Transverse colon (tissue), 4 donors: Measurements from ENCODE around the gene ACACA. TPM values are rescaled to one million over a fixed set of nuclear protein-coding genes. Genes with fewer than 3 reads are reported as not detected.
"Not testable (repeated sequence)": the region's sequence is repeated elsewhere in the genome, so short reads cannot be mapped to it uniquely, and the experiment has no call there.

Experiments
- DNase-seq: peaks from one replicate; pipeline ENCODE4 v3.0.0-alpha.2; 2019
- H3K27ac ChIP-seq, 4 donors: fragments of 200-600 bp; sonication (generic); 2 replicates each; pipeline ENCODE4 v1.5.1; 2016 to 2018; ENCODE audit warnings: inconsistent platforms in 4 of 4
- H3K27me3 ChIP-seq: fragments of 200-600 bp; sonication (generic); 2 replicates; pipeline ENCODE4 v1.5.1; 2017; ENCODE audit warnings: inconsistent platforms
- H3K36me3 ChIP-seq, 4 donors: fragments of 200-600 bp; sonication (generic); 2 replicates each; pipeline ENCODE4 v1.5.1; 2017 to 2019; ENCODE audit warnings: inconsistent platforms in 4 of 4
- H3K4me1 ChIP-seq, 4 donors: fragments of 200-600 bp; sonication (generic); 2 replicates each; pipeline ENCODE4 v1.5.1; 2017 to 2020; ENCODE audit warnings: inconsistent platforms in 4 of 4
- H3K4me3 ChIP-seq, 4 donors: fragments of 200-600 bp; sonication (generic); 1 replicate in 1 of 4; 2 replicates in 3 of 4; pipeline versions ENCODE4 v1.5.1 to v1.6.1; 2017 to 2019; ENCODE audit warnings: inconsistent platforms in 4 of 4
- H3K9me3 ChIP-seq, 2 donors: fragments of 200-600 bp; sonication (generic); 2 replicates each; pipeline ENCODE4 v1.5.1; 2017 to 2019; ENCODE audit warnings: inconsistent platforms in 2 of 2
- CTCF ChIP-seq, 5 experiments: fragments of 200-600 bp in 3 of 5; fragments of 450-650 bp in 2 of 5; sonication (generic) in 3 of 5; IDR thresholded peaks; 1 replicate in 2 of 5; 2 replicates in 3 of 5; pipeline ENCODE4 v1.5.1; 2016 to 2017; ENCODE audit warnings: antibody characterized with exemption in 5 of 5, inconsistent platforms in 3 of 5, mild to moderate bottlenecking in 2 of 5, moderate library complexity in 1 of 5
- EP300 ChIP-seq: sonication (generic); formaldehyde crosslinking; IDR thresholded peaks from one replicate; pipeline ENCODE4 v1.6.1; 2017; ENCODE audit warnings: antibody characterized with exemption, low read depth
- POLR2A ChIP-seq: fragments of 450-650 bp; IDR thresholded peaks from one replicate; pipeline ENCODE4 v1.6.1; 2016; ENCODE audit warnings: antibody characterized with exemption, mild to moderate bottlenecking, moderate library complexity
- POLR2AphosphoS5 ChIP-seq, 3 donors: sonication (generic); formaldehyde crosslinking; IDR thresholded peaks; one replicate each; pipeline ENCODE4 v1.6.1; 2016; ENCODE audit warnings: antibody characterized with exemption in 3 of 3
- WGBS, 2 donors: methylation state at CpG; one replicate each; pipeline ENCODE4 v1.1.5; 2018; ENCODE audit warnings: low coverage in 1 of 2; 5-methylcytosine and 5-hydroxymethylcytosine counted together
- in situ Hi-C, 4 donors: fragments of 200-750 bp; cut with MboI; loops; one replicate each; pipeline versions ENCODE4 v1.15.0 to v1.15.1; 2017; ENCODE audit warnings: low sequenced_read_pairs in 3 of 4, low pct_ligation_motif_present in 1 of 4, low pct_unique_long_range_greater_than_20kb in 1 of 4
- intact Hi-C: fragments of 100-400 bp; cut with DNase I; formaldehyde crosslinking; loops from one replicate; pipeline ENCODE4 v1.15.1; 2023; ENCODE audit warnings: low total_unique reads
- total RNA-seq, 4 donors: library from RNA; depleted of rRNA; stranded (reverse); fragments of >200 nt; gene quantifications; one replicate each; pipeline ENCODE4 v1.1.0, GENCODE V29; 2016

ACACA gene
- total RNA-seq, 4 donors from 2014 or later, result 21.7 to 173 (median 23.9) TPM

GRCh38 chr17:37079065-37079708 is 327.4 kb downstream of the ACACA start:
- intact Hi-C loops, result no loop called here
- peaks cover 0 to 4% of the 10 kb centered on the region in 2 donors for H3K9me3 ChIP-seq
- no peaks in the 10 kb centered on the region for H3K27me3 ChIP-seq
- no peak for DNase-seq
- no peaks in the 10 kb centered on the region for H3K4me1 ChIP-seq
- 98 to 100% methylated on average over 2 of the region's 2 CpGs for WGBS, 2 donors
- H3K27ac ChIP-seq, result no peak overlapping the region
- in situ Hi-C loops, result no loop called here
- H3K36me3 ChIP-seq, result no peaks in the 10 kb centered on the region
- no peak for TF ChIP-seq POLR2AphosphoS5 (IDR thresholded peaks at IDR 0.05)
- TF ChIP-seq POLR2A, result no peak
- no peak for TF ChIP-seq EP300
- no peak for TF ChIP-seq CTCF (IDR thresholded peaks at IDR 0.05)
- no peak overlapping the region for H3K4me3 ChIP-seq

- H3K27me3 ChIP-seq, intact Hi-C loops, DNase-seq, H3K9me3 ChIP-seq, H3K27ac ChIP-seq, H3K4me3 ChIP-seq, H3K36me3 ChIP-seq, H3K4me1 ChIP-seq: not testable (repeated sequence)
- in situ Hi-C loops, result loop anchor here in 1 of 4 donors (25.0 kb wide), 1 partner anchor 89 kb away; no protein-coding TSS in a partner anchor
- WGBS, 2 donors, result 45 to 76% methylated on average over 3 of the region's 3 CpGs
These were observed 333.2 kb downstream of the ACACA start for GRCh38 chr17:37073464-37073863.

GRCh38 chr17:37069087-37069486 is 337.5 kb downstream of the ACACA start:
- intact Hi-C loops, result no loop called here
- Histone ChIP-seq H3K9me3 (no peaks in the 10 kb centered on the region), H3K27ac (no peak overlapping the region), H3K27me3 (peaks cover 5% of the 10 kb centered on the region), H3K36me3 (no peaks in the 10 kb centered on the region), H3K4me3 (no peak overlapping the region), H3K4me1 (peaks cover 0 to 21% (median 12%) of the 10 kb centered on the region in 4 donors)
- DNase-seq, result no peak
- no peak for TF ChIP-seq EP300
- TF ChIP-seq CTCF (IDR thresholded peaks at IDR 0.05), result no peak
- no peak for TF ChIP-seq POLR2A
- no peak for TF ChIP-seq POLR2AphosphoS5 (IDR thresholded peaks at IDR 0.05)
- in situ Hi-C loops, result loop anchor here in 1 of 4 donors (25.0 kb wide), 1 partner anchor 93 kb away; no protein-coding TSS in a partner anchor
- WGBS, 2 donors, result 46 to 52% methylated on average over 3 of the region's 3 CpGs

GRCh38 chr17:37068266-37068665 is 338.4 kb downstream of the ACACA start:
- H3K27ac ChIP-seq, result peak overlapping the region in 2 of 4 donors; percentile 12 to 19
- no peaks in the 10 kb centered on the region for H3K9me3 ChIP-seq
- no peaks in the 10 kb centered on the region for H3K36me3 ChIP-seq
- H3K4me3 ChIP-seq, result no peak overlapping the region
- peaks cover 5% of the 10 kb centered on the region for H3K27me3 ChIP-seq
- intact Hi-C loops, result no loop called here
- peaks cover 0 to 21% (median 12%) of the 10 kb centered on the region in 4 donors for H3K4me1 ChIP-seq
- no peak for DNase-seq
- WGBS, 2 donors, result 25 to 56% methylated on average over 4 to 10 of the region's 10 CpGs
- TF ChIP-seq CTCF (IDR thresholded peaks at IDR 0.05) (no peak), POLR2A (no peak), EP300 (no peak)
- in situ Hi-C loops, result loop anchor here in 1 of 4 donors (25.0 kb wide), 1 partner anchor 94 kb away; no protein-coding TSS in a partner anchor
